Smooth muscle cell (in vitro differentiated cells): ENCODE measurements around the gene GAB3. TPM values are rescaled to one million over a fixed set of nuclear protein-coding genes. Genes with fewer than 3 reads are reported as not detected.

Experiments used
- DNase-seq: peaks from one replicate; lab custom pipeline; 2025; ENCODE audit not compliant: unreplicated experiment; lab: John Stamatoyannopoulos, UW
- H2AFZ ChIP-seq: fragments of 200-600 bp; sonication (generic); 2 replicates; pipeline ENCODE4 v1.6.0; 2016; ENCODE audit warnings: antibody characterized with exemption, low read depth, mild to moderate bottlenecking
- H3F3A ChIP-seq: fragments of 200-600 bp; sonication (generic); 2 replicates; pipeline ENCODE4 v1.6.0; 2017; ENCODE audit warnings: antibody characterized with exemption, low read depth
- H3K27ac ChIP-seq: fragments of 200-600 bp; sonication (generic); 2 replicates; pipeline ENCODE4 v1.5.1; 2016; ENCODE audit warnings: low read depth, mild to moderate bottlenecking
- H3K27me3 ChIP-seq: fragments of 200-600 bp; sonication (generic); 2 replicates; pipeline ENCODE4 v1.6.1; 2016; ENCODE audit warnings: low read depth, mild to moderate bottlenecking
- H3K36me3 ChIP-seq: fragments of 200-600 bp; sonication (generic); 2 replicates; pipeline ENCODE4 v1.5.1; 2016; ENCODE audit warnings: low read depth
- H3K4me1 ChIP-seq: fragments of 200-600 bp; sonication (generic); 2 replicates; pipeline ENCODE4 v1.5.1; 2016; ENCODE audit warnings: low read depth
- H3K4me2 ChIP-seq: fragments of 200-600 bp; sonication (generic); 2 replicates; pipeline ENCODE4 v1.6.0; 2016; ENCODE audit warnings: mild to moderate bottlenecking
- H3K4me3 ChIP-seq: fragments of 200-600 bp; sonication (generic); 2 replicates; pipeline ENCODE4 v1.5.1; 2016; ENCODE audit warnings: mild to moderate bottlenecking
- H3K79me2 ChIP-seq: fragments of 200-600 bp; sonication (generic); 2 replicates; pipeline ENCODE4 v1.6.0; 2016; ENCODE audit warnings: low read depth, mild to moderate bottlenecking
- H3K9ac ChIP-seq: fragments of 200-600 bp; sonication (generic); 2 replicates; pipeline ENCODE4 v1.6.0; 2016; ENCODE audit warnings: low read depth
- H3K9me3 ChIP-seq: fragments of 200-600 bp; sonication (generic); replicated peaks from 2 replicates; pipeline ENCODE4 v1.5.1; 2016; ENCODE audit warnings: low read depth
- H4K20me1 ChIP-seq: fragments of 200-600 bp; sonication (generic); 2 replicates; pipeline ENCODE4 v1.6.0; 2016; ENCODE audit warnings: low read depth
- CTCF ChIP-seq: fragments of 200-600 bp; sonication (generic); IDR thresholded peaks from 2 replicates; pipeline ENCODE4 v1.5.1; 2017; ENCODE audit warnings: borderline replicate concordance, mild to moderate bottlenecking, antibody characterized with exemption; ENCODE audit not compliant: insufficient read depth, poor library complexity, severe bottlenecking
- WGBS: methylation state at CpG from one replicate; pipeline ENCODE4 v1.1.7; 2016; ENCODE audit warnings: low lambda C conversion rate; 5-methylcytosine and 5-hydroxymethylcytosine counted together
- polyA plus RNA-seq: library from polyadenylated mRNA; unstranded; fragments of >200 nt; fragmentation: Nextera tagmentation; extraction: Ambion mirVana; gene quantifications from 2 replicates; pipeline ENCODE4 v1.2.1, GENCODE V29; 2016
- total RNA-seq: library from RNA; depleted of rRNA; stranded (reverse); fragments of >200 nt; gene quantifications from 2 replicates; pipeline ENCODE4 v1.2.3, GENCODE V29; 2014

GAB3 gene
- total and polyA plus RNA-seq, 2 experiments from 2014 or later = 0.39 to 0.72 TPM

GRCh38 chrX:154658187-154658586 is 92.7 kb downstream of the GAB3 start:
- no peaks in the 10 kb centered on the region for H3K4me1 ChIP-seq
- H4K20me1 ChIP-seq = no peaks in the 10 kb centered on the region
- WGBS = 90% methylated on average over 12 of the region's 12 CpGs
- no peak overlapping the region for H3K9ac ChIP-seq
- no peak overlapping the region for H3K4me3 ChIP-seq
- H3F3A ChIP-seq = no peaks in the 10 kb centered on the region
- no peak overlapping the region for H3K4me2 ChIP-seq
- H3K27me3 ChIP-seq = no peaks in the 10 kb centered on the region
- H2AFZ ChIP-seq = no peak overlapping the region
- H3K27ac ChIP-seq = no peak overlapping the region
- TF ChIP-seq CTCF = no peak
- H3K79me2 ChIP-seq = no peaks in the 10 kb centered on the region
- DNase-seq = no peak
- no peaks in the 10 kb centered on the region for H3K36me3 ChIP-seq
- H3K9me3 ChIP-seq = no peaks in the 10 kb centered on the region

GRCh38 chrX:154657226-154657805 is 93.6 kb downstream of the GAB3 start:
- Histone ChIP-seq H3K27me3 (no peaks in the 10 kb centered on the region), H3K36me3 (no peaks in the 10 kb centered on the region), H2AFZ (no peak overlapping the region), H3K4me1 (no peaks in the 10 kb centered on the region), H3K79me2 (no peaks in the 10 kb centered on the region), H3K4me3 (no peak overlapping the region), H4K20me1 (no peaks in the 10 kb centered on the region), H3K4me2 (no peak overlapping the region), H3K9ac (no peak overlapping the region), H3K27ac (no peak overlapping the region), H3K9me3 (no peaks in the 10 kb centered on the region), H3F3A (no peaks in the 10 kb centered on the region)
- TF ChIP-seq CTCF = no peak
- DNase-seq = no peak
- WGBS = 90% methylated on average over 15 of the region's 15 CpGs

DNA sequence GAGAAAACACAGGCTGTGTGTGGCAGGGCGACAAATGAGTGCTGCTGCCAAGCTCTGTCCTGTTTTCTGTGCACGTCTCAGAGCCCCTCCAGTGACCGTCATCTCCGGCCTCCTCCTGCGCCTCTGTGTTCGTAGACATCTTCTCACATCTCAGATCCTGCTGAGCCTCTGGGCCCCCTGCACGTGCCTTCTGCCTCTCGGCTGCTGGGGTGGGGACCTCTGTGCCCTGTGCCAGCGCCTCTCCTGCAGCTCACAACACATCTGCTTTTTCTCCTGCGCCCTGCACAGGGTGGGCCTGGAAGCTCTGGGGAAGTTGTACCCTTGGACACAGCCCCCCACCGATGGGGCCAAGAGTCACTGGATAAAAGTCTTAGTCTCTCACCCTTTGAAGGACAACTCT is 95.1 kb downstream of the GAB3 start:
- Histone ChIP-seq H3K27me3 (no peaks in the 10 kb centered on the region), H3K36me3 (no peaks in the 10 kb centered on the region), H3K4me1 (no peaks in the 10 kb centered on the region), H3K4me2 (no peak overlapping the region), H3K79me2 (no peaks in the 10 kb centered on the region), H4K20me1 (no peaks in the 10 kb centered on the region), H2AFZ (no peak overlapping the region), H3K27ac (no peak overlapping the region), H3K9me3 (no peaks in the 10 kb centered on the region), H3K4me3 (no peak overlapping the region), H3K9ac (no peak overlapping the region), H3F3A (no peaks in the 10 kb centered on the region)
- no peak for TF ChIP-seq CTCF
- WGBS = 81% methylated on average over 11 of the region's 11 CpGs
- DNase-seq = no peak

- TF ChIP-seq CTCF = no peak
- DNase-seq = no peak
- Histone ChIP-seq H4K20me1 (no peaks in the 10 kb centered on the region), H3K9me3 (no peaks in the 10 kb centered on the region), H3K36me3 (no peaks in the 10 kb centered on the region), H3K4me1 (no peaks in the 10 kb centered on the region), H2AFZ (no peak overlapping the region), H3K9ac (no peak overlapping the region), H3K27ac (no peak overlapping the region), H3K27me3 (no peaks in the 10 kb centered on the region), H3K79me2 (no peaks in the 10 kb centered on the region), H3K4me2 (no peak overlapping the region), H3K4me3 (no peak overlapping the region), H3F3A (no peaks in the 10 kb centered on the region)
- WGBS = 86% methylated on average over 6 of the region's 6 CpGs
Measured at GRCh38 chrX:154655346-154655745, 95.5 kb downstream of the GAB3 start.
